HG02840 (cell line): ENCODE data around the gene CABS1.

Experiments
- ATAC-seq: cut with Tn5 transposase; IDR thresholded peaks from one replicate; pipeline ENCODE4 v1.9.1; 2021; ENCODE audit warnings: mild to moderate bottlenecking, moderate library complexity, moderate number of reproducible peaks; ENCODE audit not compliant: unreplicated experiment, low FRiP score

Gene CABS1

DNA sequence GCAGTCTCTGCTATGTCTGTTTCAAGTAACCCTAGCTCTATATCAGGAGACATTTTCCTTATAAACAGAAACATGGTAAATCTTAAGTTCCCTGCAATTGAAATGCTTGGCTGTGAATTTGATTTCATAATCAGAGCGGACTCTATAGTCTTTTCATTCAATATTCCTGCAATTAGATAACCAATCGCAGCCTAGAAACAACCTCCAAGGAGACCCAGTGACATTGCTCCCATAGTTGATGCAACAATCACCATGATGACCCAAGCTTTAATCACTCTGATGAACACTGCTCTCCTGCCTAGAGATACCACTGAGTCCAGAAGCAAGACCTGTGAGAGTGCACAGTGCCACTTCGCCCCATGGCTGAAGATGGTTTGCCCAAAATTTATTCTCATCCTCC lies at the start of gene CABS1:
Gene CABS1 (plus strand): TSS at position 301 of the 400 bp plus-strand sequence. CDS start 59 bp downstream, at position 360.
- no peak for ATAC-seq

DNA sequence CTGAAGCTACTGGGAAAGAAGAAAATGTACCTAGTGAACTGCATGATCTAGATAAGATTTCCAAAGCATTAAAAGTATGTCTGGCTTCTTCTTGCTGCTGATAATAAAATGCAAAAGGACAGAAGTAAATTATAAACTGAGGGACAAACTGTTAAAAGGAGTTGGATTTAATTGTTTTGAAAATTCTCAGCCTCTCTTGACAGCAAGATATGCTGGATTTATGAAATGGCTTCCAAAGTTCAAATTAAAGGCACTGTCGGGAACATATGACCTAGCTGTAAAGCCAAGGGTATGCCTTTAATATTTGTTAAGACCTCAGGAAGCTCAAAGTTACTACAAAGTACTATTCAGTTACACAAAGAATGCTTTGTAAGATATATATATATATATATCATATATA lies 46.1 kb upstream of the CABS1 start:
- ATAC-seq = no peak

DNA sequence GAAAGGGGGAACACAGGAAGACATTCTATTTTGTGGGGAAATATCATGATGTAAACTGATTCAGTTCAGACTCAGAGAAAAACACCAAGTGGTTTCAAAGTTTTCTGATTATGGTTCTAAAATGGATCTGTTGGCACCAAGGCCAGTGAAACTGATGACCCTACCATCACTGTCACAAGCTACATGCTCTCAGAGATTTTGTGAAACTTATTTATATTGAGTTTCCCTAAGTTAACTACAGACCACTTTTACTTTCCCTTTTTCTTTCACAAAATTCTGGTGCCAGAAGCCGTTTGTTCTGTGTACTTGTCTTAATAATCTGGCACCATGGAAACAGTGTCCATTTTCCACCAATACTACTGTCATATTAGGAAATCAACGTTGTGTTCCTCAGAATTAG lies 43.4 kb upstream of the CABS1 start:
- no peak for ATAC-seq

DNA sequence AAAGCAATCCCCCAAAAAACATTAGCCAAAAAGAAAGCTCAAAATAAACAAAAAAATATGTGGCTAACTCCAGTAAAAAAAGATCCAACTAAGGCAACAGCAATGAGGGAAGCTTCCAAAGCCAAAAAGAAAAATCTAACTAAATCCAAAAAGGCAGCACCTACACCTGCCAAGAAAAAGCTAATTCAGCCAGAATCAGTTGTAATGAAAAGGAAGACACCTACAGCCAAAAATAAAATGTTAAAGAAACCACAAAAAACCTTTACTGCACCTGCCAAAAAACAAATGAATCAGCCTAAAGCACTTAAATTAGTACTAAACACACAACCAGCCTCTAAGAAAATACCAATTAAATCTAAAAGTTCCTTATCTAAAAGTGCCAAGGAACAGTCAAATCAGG lies 37.2 kb upstream of the CABS1 start:
- ATAC-seq = no peak

DNA sequence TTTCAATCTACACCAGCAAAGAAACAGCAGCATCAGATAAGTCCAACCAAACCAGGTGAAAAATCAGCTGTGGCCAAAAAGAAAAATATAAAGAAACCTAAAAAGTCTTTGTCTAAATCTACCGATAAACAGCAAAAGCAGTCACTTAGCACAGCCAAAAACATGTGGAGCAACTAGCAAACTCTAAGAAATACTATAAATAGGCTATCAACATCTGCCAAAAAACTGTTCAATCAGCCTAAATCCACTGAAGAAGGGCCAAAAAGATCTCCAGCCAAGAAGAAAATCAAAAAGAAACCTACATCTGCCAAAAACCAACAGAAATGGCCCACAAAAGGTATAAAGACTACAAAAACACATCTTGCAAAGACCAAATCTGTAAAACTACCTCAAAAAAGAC lies 36.7 kb upstream of the CABS1 start:
- no peak for ATAC-seq

DNA sequence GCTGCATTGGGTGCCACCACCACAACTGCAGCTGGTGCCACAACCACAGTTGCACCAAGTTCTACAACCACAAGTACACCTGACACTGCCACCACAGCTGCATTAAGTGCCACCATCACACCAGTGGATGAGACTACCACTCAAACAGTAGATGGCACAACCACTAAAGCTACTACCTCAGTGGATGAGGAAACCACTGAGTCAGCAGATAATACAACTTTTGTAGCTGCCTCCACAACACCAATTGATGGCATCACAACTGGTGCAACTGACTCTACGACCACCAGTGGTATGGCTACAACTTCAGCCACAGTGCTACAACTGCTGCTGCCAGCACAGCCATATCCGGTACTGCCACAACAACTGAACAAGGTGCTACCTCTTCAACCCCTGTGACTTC lies 35.1 kb upstream of the CABS1 start:
- ATAC-seq = no peak

DNA sequence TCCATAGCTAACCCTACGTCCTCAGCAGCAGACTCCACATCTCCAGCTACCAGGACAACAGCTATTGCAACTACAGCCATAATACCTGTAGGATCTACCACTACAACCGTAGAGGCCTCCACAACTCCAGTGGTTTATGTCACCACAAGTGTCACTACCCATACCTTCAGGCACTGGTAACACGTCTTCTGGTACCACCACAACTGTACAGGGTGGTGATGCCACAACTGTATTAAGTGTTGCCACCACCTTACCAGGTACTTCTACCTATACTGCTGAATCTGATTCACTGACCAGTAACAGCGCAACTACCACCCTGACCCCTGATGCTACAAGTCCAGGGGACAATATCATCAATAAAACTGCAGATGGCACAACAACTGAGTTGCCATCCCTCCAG lies 34.6 kb upstream of the CABS1 start:
- ATAC-seq = no peak

DNA sequence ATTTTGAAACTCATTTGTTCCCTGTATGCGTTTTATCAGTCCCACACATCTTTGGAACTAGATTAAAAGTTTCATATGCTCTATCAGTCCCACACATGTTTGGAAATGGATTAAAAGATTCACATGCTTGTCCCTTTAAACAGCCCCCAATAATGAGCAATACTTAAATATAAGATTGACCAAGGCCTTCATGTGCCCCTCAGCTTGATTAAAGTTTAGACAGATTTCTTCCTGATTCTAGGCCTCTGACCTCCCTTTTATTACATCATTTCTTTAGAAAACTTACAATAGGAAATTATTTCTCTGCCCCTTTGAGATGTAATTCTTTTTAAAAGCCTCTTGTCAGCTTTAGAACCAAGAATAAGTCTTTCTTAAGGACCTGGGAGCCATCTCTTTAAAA lies 31.7 kb upstream of the CABS1 start:
- no peak for ATAC-seq

DNA sequence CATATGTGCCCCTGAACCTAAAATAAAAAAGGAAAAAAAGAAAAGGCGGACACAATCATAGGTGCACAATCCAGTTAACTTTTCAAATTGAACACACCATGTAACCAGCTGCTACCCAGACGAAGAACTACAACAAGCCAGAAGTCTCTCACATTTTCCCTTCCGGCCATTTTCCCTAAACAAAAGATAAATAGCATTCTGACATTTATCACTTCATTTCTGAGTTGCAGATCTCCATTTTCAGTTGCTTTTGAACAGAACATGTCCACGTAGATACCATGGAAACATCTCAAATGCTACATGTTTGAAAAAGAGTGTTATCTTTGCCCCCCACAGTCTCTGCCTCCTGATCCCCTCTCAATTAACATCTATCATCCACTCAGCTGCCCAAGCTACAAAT lies 29.2 kb upstream of the CABS1 start:
- ATAC-seq = no peak

DNA sequence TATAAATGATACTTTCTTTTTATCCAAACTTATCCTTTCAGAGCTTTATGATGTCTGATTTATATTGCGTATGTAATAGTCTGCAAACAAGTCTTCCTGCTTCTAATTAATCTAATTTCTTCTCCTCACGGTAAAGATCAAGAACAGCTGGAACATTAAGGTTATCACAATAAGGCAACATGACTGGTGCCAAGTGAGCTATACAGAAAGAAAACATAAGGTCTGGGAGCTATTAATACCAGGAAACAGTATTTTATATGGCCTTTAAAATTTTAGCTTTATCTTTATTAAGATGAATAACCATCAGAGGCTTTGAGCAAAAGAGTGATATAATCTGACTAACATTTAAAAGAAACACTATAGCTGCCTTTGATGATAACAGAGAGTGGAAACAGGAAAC lies 28.7 kb upstream of the CABS1 start:
- ATAC-seq = no peak

DNA sequence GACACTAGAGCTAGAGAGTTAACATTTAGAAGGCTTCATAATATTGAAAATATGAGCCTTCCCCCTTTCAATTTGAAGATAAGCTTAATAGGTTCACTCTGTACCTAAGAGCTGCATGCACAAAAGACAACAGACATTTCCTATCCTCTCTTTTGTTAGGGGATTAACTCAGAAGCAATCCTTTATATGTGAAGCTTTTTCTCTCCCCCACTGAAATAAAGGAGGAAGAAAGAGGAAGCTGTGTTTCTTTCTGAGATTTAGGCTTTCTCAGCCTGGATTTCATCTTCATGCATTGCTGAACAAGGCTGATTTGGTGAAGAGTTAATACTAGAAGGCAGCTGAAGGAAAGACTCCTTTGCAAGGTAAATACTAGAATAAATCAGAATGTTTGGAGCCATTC lies 21.0 kb upstream of the CABS1 start:
- ATAC-seq = no peak

DNA sequence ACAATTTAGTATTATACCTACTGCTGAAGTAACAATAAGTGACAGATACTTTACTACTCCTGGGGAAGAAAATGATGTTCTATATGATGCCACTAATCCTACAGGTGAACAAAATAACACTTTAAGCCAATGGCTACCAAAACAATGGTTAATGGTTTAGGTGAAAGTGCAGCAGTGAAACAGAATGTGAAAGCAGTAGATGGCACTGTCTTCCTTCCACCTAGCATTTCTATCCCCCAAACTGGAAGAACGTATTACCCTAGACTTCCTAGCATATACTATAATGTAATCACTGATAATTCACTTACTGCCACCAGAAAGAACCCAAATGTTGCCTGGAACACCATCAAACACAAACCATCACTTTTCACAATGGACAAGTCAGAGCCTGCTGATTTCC lies 18.9 kb upstream of the CABS1 start:
- no peak for ATAC-seq

DNA sequence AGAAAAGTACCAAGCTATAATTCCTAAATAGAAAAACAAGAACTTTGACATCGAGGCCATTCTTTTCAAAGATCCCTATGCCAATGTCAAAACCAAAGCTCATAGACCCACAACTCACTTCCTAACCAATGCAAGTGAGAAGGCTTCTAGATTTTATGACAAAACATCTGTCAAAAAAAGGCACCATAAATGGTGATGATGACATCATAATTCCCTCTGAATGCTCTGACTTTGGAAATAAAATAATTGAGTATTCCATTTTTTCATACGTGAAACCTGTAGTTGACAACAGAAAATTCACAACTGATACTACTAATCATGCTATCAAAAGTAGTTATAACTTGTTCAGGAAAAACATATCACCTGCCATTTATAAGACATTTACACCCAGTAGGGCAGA lies 8.7 kb upstream of the CABS1 start:
- no peak for ATAC-seq

DNA sequence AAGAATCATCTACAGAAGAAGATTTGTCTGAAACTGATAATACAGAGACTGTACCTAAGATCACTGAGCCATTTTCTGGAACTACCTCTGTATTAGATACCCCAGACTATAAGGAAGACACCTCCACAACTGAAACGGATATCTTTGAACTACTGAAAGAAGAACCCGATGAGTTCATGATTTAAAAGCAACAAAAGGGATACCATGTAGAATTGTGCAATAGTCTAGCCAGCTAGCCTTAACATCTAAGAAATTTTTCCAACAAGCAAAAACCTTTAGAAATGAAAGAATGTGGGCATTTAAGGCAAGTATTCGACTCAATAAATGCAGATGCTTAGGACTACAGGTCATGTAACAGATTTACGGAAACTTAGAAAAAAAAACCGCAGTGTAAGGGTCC lies 1.3 kb downstream of the CABS1 start:
- no peak for ATAC-seq

DNA sequence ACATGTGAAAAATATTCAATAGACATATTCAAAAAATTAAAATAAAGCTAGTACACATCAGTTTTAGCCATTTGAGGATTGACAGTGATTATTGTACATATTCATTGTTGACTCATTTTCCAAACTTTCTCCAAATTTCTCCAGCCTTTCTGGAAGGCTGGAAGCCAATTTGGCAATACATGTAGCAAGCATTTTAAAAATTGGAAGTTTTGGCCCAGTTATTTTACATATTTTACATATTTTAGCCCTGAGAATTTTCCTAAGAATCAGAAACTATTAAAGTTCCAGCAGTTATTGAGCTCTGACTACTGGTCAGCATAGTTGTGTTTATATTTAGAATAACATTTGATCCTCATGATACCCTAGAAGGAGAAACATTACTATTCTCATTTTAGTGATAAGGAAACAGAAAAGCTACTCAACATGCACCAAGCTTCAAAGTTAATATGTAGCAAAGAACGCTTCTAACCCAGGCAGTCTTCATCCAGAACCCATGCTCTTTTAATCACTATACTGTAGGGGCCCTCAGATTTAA lies 3.2 kb downstream of the CABS1 start:
- ATAC-seq = no peak

DNA sequence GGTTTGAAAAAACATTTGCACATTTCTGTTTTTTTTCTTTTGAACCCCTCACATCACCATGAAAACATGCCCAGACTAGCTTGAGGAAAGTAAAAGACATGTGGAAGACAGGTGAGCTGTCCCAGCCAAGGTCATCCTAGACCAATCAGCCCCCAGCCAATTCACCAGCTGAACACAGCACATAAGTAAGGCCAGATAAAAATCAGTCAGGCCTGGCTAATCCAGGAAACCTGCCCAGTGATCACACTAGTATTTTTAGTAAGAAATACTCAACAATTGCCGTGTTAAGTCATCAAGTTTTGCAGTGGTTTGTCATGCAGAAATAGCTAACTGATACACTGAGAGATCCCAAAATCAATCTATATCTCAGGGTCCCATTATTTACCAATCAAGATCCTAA lies 21.4 kb downstream of the CABS1 start:
- no peak for ATAC-seq

DNA sequence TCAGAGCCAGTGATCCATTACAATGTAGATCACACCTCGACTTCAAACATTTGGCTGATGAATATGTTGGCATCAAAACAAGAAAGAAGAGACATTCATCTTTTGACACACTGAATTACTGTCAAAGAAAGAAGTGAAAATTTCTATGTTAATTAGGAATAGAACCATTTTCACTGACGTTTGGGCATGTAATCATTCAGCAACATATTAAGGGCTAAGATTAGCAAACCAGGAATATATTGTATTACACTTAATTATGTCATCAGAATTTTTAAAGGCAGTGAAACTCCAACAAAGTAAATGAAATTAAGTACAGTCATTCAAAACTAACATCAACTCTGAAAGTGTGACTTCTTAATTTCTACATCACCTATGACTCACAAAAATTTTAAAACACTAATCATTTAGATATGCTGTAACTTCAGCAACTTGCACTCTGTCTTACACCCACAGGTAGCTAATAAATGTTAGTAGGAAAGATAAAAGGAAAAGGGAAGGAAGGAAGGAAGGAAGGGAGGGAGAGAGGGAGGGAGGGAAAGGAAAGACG lies 24.4 kb downstream of the CABS1 start:
- ATAC-seq = no peak

DNA sequence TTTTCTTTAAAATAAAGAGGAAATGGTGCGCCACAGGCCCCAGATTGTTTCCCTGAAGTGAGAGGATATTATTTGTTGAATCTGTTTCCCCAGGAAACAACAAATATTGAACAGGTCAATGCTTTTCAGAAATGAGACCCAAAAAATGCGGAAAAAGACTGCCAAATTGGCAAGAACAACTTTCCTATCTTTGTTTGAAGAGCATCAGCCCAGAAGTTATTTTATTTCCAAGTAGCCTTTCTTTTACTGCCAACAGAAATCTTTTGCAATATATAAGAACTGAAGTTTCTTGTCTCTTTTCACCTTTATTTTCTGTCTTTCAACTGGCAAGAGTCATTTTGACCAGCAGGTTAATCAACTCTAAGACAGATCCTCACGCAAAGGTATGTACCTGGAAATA lies 25.7 kb downstream of the CABS1 start, which contains the start of gene SMR3A:
Gene SMR3A (plus strand): TSS at position 301 of the 400 bp plus-strand sequence. CDS start 1,356 bp downstream, outside the sequence.
- ATAC-seq = no peak

DNA sequence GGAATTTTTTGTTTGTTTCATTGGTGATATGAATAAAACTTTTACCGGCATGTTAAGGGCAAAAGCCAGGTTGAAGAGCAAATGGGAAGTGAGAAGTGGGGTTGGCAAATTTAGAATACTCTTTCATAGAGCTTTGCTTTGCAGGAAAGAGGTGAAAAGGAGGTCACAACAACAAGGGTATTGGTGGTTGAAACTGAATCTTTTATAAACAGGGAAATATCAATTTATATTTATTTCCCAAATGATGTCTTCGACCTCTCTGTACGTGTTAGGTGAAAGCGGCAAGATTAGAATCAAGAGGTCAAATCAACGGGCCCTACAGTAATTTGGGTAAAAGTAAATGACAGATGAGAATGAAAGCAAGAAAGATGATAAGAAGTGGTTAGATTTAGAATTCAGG lies 29.2 kb downstream of the CABS1 start:
- ATAC-seq = no peak

DNA sequence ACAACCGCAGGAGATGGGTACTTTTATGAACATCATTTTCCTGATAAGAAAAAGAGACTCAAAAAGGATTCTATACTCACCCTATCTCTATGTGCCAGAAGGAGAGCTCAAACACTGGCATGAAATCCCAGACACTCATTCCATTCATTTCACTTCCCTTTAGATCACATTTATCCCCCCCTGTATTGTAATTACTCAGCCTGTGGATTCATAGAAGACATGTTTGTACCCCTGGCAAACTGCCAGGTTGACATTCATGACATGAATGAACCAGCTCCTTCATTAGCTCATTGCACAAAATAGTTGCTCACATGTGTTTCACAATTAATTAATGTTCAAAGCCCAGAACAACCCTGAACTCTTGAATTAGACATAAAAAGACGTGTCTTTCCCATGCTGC lies 30.7 kb downstream of the CABS1 start:
- ATAC-seq = no peak

DNA sequence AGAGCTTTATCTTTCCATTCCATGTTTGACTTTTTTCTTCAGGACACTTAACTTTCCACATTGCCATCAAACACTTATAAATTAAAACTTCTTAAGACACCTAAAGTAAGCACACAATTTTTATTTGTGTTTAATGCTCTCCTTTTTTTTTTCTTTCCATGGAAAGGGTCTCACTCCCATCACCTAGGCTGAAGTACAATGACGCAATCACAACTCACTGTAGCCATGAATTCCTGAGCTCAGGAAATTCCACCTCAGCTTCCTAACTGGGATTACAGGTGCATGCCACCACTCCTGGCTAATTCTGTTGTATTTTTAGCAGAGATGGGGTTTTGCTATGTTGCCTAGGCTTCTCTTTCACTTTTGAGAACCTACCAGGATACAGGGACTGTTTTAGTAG lies 33.0 kb downstream of the CABS1 start:
- no peak for ATAC-seq

DNA sequence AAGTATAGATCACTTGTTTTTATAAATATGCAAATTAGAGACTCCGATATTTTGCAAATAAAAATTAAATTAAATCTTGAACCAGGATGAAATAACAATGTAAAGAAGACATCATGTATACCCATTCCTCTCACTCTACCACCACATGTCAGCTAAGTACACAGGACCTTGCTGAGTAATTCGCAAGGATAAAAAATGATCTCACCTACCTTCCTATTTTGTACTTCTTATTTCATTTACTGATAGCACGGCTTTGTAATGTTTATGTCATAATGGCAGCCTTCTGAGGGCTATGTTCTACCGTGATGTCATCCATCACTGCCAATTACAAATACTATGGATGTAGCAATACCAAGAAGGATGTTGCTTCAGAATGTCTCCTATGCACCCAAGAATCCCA lies 37.2 kb downstream of the CABS1 start:
- no peak for ATAC-seq

DNA sequence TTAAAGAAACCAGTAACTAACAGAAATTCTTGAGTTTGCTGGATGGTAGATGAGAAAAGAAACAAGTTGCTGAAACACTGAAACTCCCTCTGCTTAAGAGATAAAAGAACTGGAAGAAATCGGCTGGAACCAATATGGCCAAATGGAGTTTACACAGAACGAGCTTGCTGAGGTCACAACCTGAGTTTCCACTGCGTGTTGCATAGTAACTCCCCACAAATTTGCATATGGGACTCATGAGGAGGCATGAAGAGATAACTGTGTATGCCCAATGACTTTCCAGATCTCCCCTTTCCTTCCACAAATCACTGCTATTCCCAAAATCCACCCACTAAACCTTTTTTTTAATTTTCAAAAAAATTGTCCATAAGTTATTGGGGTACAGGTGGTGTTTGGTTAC lies 38.0 kb downstream of the CABS1 start:
- ATAC-seq = no peak
